GM23338 (cell line): ENCODE measurements around the gene ANTXR1. TPM values are rescaled to one million over a fixed set of nuclear protein-coding genes. Genes with fewer than 3 reads are reported as not detected.

Experiments used
- ATAC-seq: fragments of 200-7000 bp; cut with Tn5 transposase; 3 replicates; pipeline ENCODE4 v1.9.1; 2020
- DNase-seq: peaks from one replicate; pipeline ENCODE4 v3.0.0-alpha.2; 2015; ENCODE audit warnings: low spot score
- H2AFZ ChIP-seq: fragments of 200-600 bp; sonication (generic); 2 replicates; pipeline ENCODE4 v1.8.0; 2016; ENCODE audit warnings: antibody characterized with exemption, mild to moderate bottlenecking, moderate library complexity
- H3F3A ChIP-seq: fragments of 200-600 bp; sonication (generic); replicated peaks from 2 replicates; pipeline ENCODE4 v1.8.0; 2017; ENCODE audit warnings: antibody characterized with exemption, mixed run types, low read depth
- H3K27ac ChIP-seq: fragments of 200-600 bp; sonication (generic); 2 replicates; pipeline ENCODE4 v1.6.1; 2016; ENCODE audit warnings: low read depth
- H3K27me3 ChIP-seq: fragments of 200-600 bp; sonication (generic); 2 replicates; pipeline ENCODE4 v1.8.0; 2016; ENCODE audit warnings: mild to moderate bottlenecking, mixed run types, moderate library complexity; ENCODE audit not compliant: insufficient read depth
- H3K36me3 ChIP-seq: fragments of 200-600 bp; sonication (generic); 2 replicates; pipeline ENCODE4 v1.8.0; 2016; ENCODE audit warnings: mild to moderate bottlenecking; ENCODE audit not compliant: insufficient read depth
- H3K4me1 ChIP-seq: fragments of 200-600 bp; sonication (generic); 2 replicates; pipeline ENCODE4 v1.8.0; 2016; ENCODE audit warnings: mild to moderate bottlenecking, moderate library complexity; ENCODE audit not compliant: insufficient read depth
- H3K4me2 ChIP-seq: fragments of 200-600 bp; sonication (generic); 2 replicates; pipeline ENCODE4 v1.7.1; 2017; ENCODE audit warnings: mixed run types
- H3K4me3 ChIP-seq: fragments of 200-600 bp; sonication (generic); 2 replicates; pipeline ENCODE4 v1.6.1; 2016; ENCODE audit warnings: mixed run types
- H3K79me2 ChIP-seq: fragments of 200-600 bp; sonication (generic); replicated peaks from 2 replicates; pipeline ENCODE4 v1.8.0; 2017; ENCODE audit warnings: mild to moderate bottlenecking; ENCODE audit not compliant: insufficient read depth
- H3K9me2 ChIP-seq: fragments of 200-600 bp; sonication (generic); 2 replicates; pipeline ENCODE4 v1.8.0; 2017; ENCODE audit not compliant: insufficient read depth
- H4K20me1 ChIP-seq: fragments of 200-600 bp; sonication (generic); replicated peaks from 2 replicates; pipeline ENCODE4 v1.8.0; 2017; ENCODE audit warnings: mild to moderate bottlenecking; ENCODE audit not compliant: insufficient read depth
- H3K27ac Mint-ChIP-seq: 2 replicates; pipeline ENCODE4 v1.8.0; 2020; ENCODE audit warnings: inconsistent platforms, mild to moderate bottlenecking, moderate library complexity, mixed read lengths
- H3K27me3 Mint-ChIP-seq: 3 replicates; pipeline ENCODE4 v1.8.0; 2022; ENCODE audit warnings: low read depth, mild to moderate bottlenecking, moderate library complexity, mixed read lengths, inconsistent platforms; ENCODE audit not compliant: insufficient read depth, poor library complexity
- H3K36me3 Mint-ChIP-seq: 3 replicates; pipeline ENCODE4 v1.8.0; 2021; ENCODE audit warnings: low read depth, mild to moderate bottlenecking, inconsistent platforms, moderate library complexity, mixed read lengths
- H3K4me1 Mint-ChIP-seq: 3 replicates; pipeline ENCODE4 v1.8.0; 2020; ENCODE audit warnings: mild to moderate bottlenecking, inconsistent platforms, mixed read lengths
- H3K4me3 Mint-ChIP-seq: 3 replicates; pipeline ENCODE4 v1.8.0; 2021; ENCODE audit warnings: moderate library complexity, mild to moderate bottlenecking, inconsistent platforms, mixed read lengths
- H3K9me3 Mint-ChIP-seq: 3 replicates; pipeline ENCODE4 v1.8.0; 2020; ENCODE audit warnings: moderate library complexity, mild to moderate bottlenecking, inconsistent platforms, mixed read lengths
- CREB1 ChIP-seq: fragments of 250-450 bp; sonication (Bioruptor Pico); IDR thresholded peaks from 2 replicates; pipeline ENCODE4 v1.5.0; 2020; ENCODE audit warnings: low read depth, mild to moderate bottlenecking, moderate library complexity
- CTCF ChIP-seq, 2 experiments: fragments of 200-600 bp in 1 of 2; sonication (generic) in 1 of 2; conservative IDR thresholded peaks; 2 replicates each; pipeline versions ENCODE4 v1.5.1 to v1.6.1; 2016 to 2017; ENCODE audit warnings: antibody characterized with exemption in 2 of 2, low read depth in 2 of 2, mild to moderate bottlenecking in 2 of 2, moderate library complexity in 1 of 2
- ETS1 ChIP-seq: IDR thresholded peaks from 2 replicates; pipeline ENCODE4 v1.6.1; 2016; ENCODE audit warnings: antibody characterized with exemption
- EZH2 ChIP-seq: fragments of 200-600 bp; sonication (generic); IDR thresholded peaks from one replicate; pipeline ENCODE4 v1.8.0; 2017; ENCODE audit warnings: antibody characterized with exemption, mild to moderate bottlenecking, low read depth; ENCODE audit not compliant: unreplicated experiment
- EZH2phosphoT487 ChIP-seq: fragments of 200-600 bp; sonication (generic); IDR thresholded peaks from one replicate; pipeline ENCODE4 v1.8.1; 2018; ENCODE audit warnings: antibody characterized with exemption; ENCODE audit not compliant: unreplicated experiment
- JUNB ChIP-seq: IDR thresholded peaks from one replicate; pipeline ENCODE4 v1.6.1; 2016; ENCODE audit warnings: antibody characterized with exemption; ENCODE audit not compliant: unreplicated experiment
- NANOG ChIP-seq: IDR thresholded peaks from 2 replicates; pipeline ENCODE4 v1.6.1; 2016; ENCODE audit warnings: antibody characterized with exemption, borderline replicate concordance
- POLR2AphosphoS5 ChIP-seq: IDR thresholded peaks from 2 replicates; pipeline ENCODE4 v1.6.1; 2016; ENCODE audit warnings: antibody characterized with exemption, low read depth
- REST ChIP-seq: IDR thresholded peaks from one replicate; pipeline ENCODE4 v1.6.1; 2018; ENCODE audit warnings: antibody characterized with exemption; ENCODE audit not compliant: unreplicated experiment
- STAT1 ChIP-seq: IDR thresholded peaks from one replicate; pipeline ENCODE4 v1.6.1; 2016; ENCODE audit warnings: antibody characterized with exemption; ENCODE audit not compliant: unreplicated experiment
- ZNF114 ChIP-seq: fragments of 250-450 bp; sonication (Bioruptor Pico); IDR thresholded peaks from 2 replicates; pipeline ENCODE4 v1.5.0; 2020; ENCODE audit warnings: mild to moderate bottlenecking, moderate library complexity
- ZNF331 ChIP-seq: fragments of 250-450 bp; sonication (Bioruptor Pico); IDR thresholded peaks from 2 replicates; pipeline ENCODE4 v1.5.0; 2020; ENCODE audit warnings: low read depth, mild to moderate bottlenecking, moderate library complexity
- ZNF462 ChIP-seq: fragments of 250-450 bp; sonication (Bioruptor Pico); IDR thresholded peaks from 2 replicates; pipeline ENCODE4 v1.5.0; 2020; ENCODE audit warnings: mild to moderate bottlenecking, moderate library complexity
- polyA plus RNA-seq: library from polyadenylated mRNA; unstranded; fragments of >200 nt; fragmentation: Nextera tagmentation; extraction: Ambion mirVana; gene quantifications from 2 replicates; pipeline ENCODE4 v1.2.1, GENCODE V29; 2016
- total RNA-seq: library from RNA; depleted of rRNA; stranded (reverse); fragments of >200 nt; shearing (Covaris generic); gene quantifications from 2 replicates; pipeline ENCODE4 v1.2.3, GENCODE V29; 2014

Gene ANTXR1
- total and polyA plus RNA-seq, 2 experiments from 2014 or later, result 16.1 to 23.1 TPM

- ATAC-seq, result no peak
- no peak overlapping the region for H3K4me3 Mint-ChIP-seq
- no peaks in the 10 kb centered on the region for H4K20me1 ChIP-seq
- no peaks in the 10 kb centered on the region for H3K9me3 Mint-ChIP-seq
- H3K4me2 ChIP-seq, result no peak overlapping the region
- peaks cover 23% of the 10 kb centered on the region for H3K36me3 Mint-ChIP-seq
- DNase-seq, result no peak
- no peaks in the 10 kb centered on the region for H3K27me3 Mint-ChIP-seq
- H3K9me2 ChIP-seq, result no peaks in the 10 kb centered on the region
- H3K4me1 ChIP-seq, result no peaks in the 10 kb centered on the region; the same call in 1 of the 2 replicates
- no peak overlapping the region for H3K27ac Mint-ChIP-seq
- H3K27ac ChIP-seq, result no peak overlapping the region
- H3K4me3 ChIP-seq, result no peak overlapping the region
- H2AFZ ChIP-seq, result no peak overlapping the region
- TF ChIP-seq ZNF462 (CRISPR knock-in tag), result no peak
- no peak for TF ChIP-seq STAT1
- TF ChIP-seq ETS1, result no peak
- TF ChIP-seq ZNF114 (CRISPR knock-in tag), result no peak
- TF ChIP-seq EZH2phosphoT487, result no peak
- TF ChIP-seq EZH2, result no peak
- no peak for TF ChIP-seq REST
- TF ChIP-seq ZNF331 (CRISPR knock-in tag), result no peak
- TF ChIP-seq POLR2AphosphoS5, result no peak
- no peak for TF ChIP-seq NANOG
- TF ChIP-seq JUNB, result no peak
- TF ChIP-seq CREB1 (CRISPR knock-in tag), result no peak
- TF ChIP-seq CTCF (conservative IDR thresholded peaks at IDR 0.05; ENCODE audit: low read depth in 2 of 2), result no peak
- H3K79me2 ChIP-seq, result no peaks in the 10 kb centered on the region
- H3K4me1 Mint-ChIP-seq, result peaks cover 12% of the 10 kb centered on the region; the same call in 2 of the 3 replicates
- H3F3A ChIP-seq, result no peaks in the 10 kb centered on the region
- peaks cover 6% of the 10 kb centered on the region; the same call in 1 of the 2 replicates for H3K36me3 ChIP-seq
- H3K27me3 ChIP-seq, result no peaks in the 10 kb centered on the region
Observed at GRCh38 chr2:69080071-69080470, 67.1 kb downstream of the ANTXR1 start.
